PC-9 (cell line): Measurements from ENCODE around the gene STK32B. TPM values are rescaled to one million over a fixed set of nuclear protein-coding genes. Genes with fewer than 3 reads are reported as not detected.

Experiments used
- BruUV-seq: library from RNA; stranded (reverse); fragments of 400-500 nt; replicated peaks from 2 replicates; lab custom pipeline; 2021; lab: Mats Ljungman, UMichigan
- CTCF ChIA-PET: fragments of 300-600 bp; sonication (Branson Sonifier 250); formaldehyde crosslinking; loops from one replicate; lab custom pipeline; 2022; ENCODE audit warnings: antibody characterized with exemption; lab: Charles Lee
- POLR2A ChIA-PET: fragments of 300-600 bp; sonication (Branson Sonifier 250); formaldehyde crosslinking; loops from one replicate; lab custom pipeline; 2022; ENCODE audit warnings: antibody characterized with exemption; ENCODE audit not compliant: unreplicated experiment; lab: Charles Lee
- DNase-seq, 2 experiments: peaks; one replicate each; pipeline versions ENCODE4 v3.0.0 to v3.0.0-alpha.2; 2015 to 2022; ENCODE audit warnings: mixed read lengths in 1 of 2
- H2AFZ ChIP-seq: fragments of 200-600 bp; sonication (generic); 2 replicates; pipeline ENCODE4 v1.8.1; 2017; ENCODE audit warnings: antibody characterized with exemption
- H3F3A ChIP-seq: fragments of 200-600 bp; sonication (generic); 2 replicates; pipeline ENCODE4 v1.8.1; 2017; ENCODE audit warnings: antibody characterized with exemption, mild to moderate bottlenecking, low read depth; ENCODE audit not compliant: insufficient read depth
- H3K27ac ChIP-seq: fragments of 200-600 bp; sonication (generic); 2 replicates; pipeline ENCODE4 v1.6.1; 2016; ENCODE audit warnings: mixed run types
- H3K27me3 ChIP-seq: fragments of 200-600 bp; sonication (generic); 2 replicates; pipeline ENCODE4 v1.6.1; 2016; ENCODE audit warnings: low read depth, mixed run types; ENCODE audit not compliant: insufficient read depth
- H3K36me3 ChIP-seq: fragments of 200-600 bp; sonication (generic); 2 replicates; pipeline ENCODE4 v1.6.1; 2016; ENCODE audit warnings: low read depth, mixed run types
- H3K4me1 ChIP-seq: fragments of 200-600 bp; sonication (generic); replicated peaks from 2 replicates; pipeline ENCODE4 v1.6.1; 2016; ENCODE audit warnings: mixed run types; ENCODE audit not compliant: insufficient read depth
- H3K4me2 ChIP-seq: fragments of 200-600 bp; sonication (generic); 2 replicates; pipeline ENCODE4 v1.6.1; 2017; ENCODE audit warnings: mixed run types
- H3K4me3 ChIP-seq: fragments of 200-600 bp; sonication (generic); 2 replicates; pipeline ENCODE4 v1.6.1; 2016; ENCODE audit warnings: mixed run types
- H3K79me2 ChIP-seq: fragments of 200-600 bp; sonication (generic); 2 replicates; pipeline ENCODE4 v1.6.1; 2017; ENCODE audit warnings: low read depth, mixed run types
- H3K9me2 ChIP-seq: fragments of 200-600 bp; sonication (generic); 2 replicates; pipeline ENCODE4 v1.8.1; 2017; ENCODE audit warnings: mild to moderate bottlenecking; ENCODE audit not compliant: insufficient read depth
- H3K9me3 ChIP-seq: fragments of 200-600 bp; sonication (generic); 2 replicates; pipeline ENCODE4 v1.8.1; 2016; ENCODE audit warnings: low read depth; ENCODE audit not compliant: insufficient read depth
- H4K20me1 ChIP-seq: fragments of 200-600 bp; sonication (generic); 2 replicates; pipeline ENCODE4 v1.8.1; 2017; ENCODE audit not compliant: insufficient read depth
- EZH2 ChIP-seq: fragments of 200-600 bp; sonication (generic); IDR thresholded peaks from 2 replicates; pipeline ENCODE4 v1.8.0; 2017; ENCODE audit warnings: antibody characterized with exemption, low read depth
- intact Hi-C: fragments of 100-400 bp; cut with micrococcal nuclease; formaldehyde crosslinking; loops from one replicate; pipeline ENCODE4 v1.10.0; 2022; ENCODE audit not compliant: unreplicated experiment
- total RNA-seq: library from RNA; stranded (reverse); gene quantifications from 2 replicates; pipeline ENCODE4 v1.2.3, GENCODE V29; 2021
- TF ChIP-seq, protein P1 (sequence below): fragments of 200-600 bp; sonication (generic); conservative IDR thresholded peaks from 2 replicates; pipeline ENCODE4 v1.6.1; 2017; ENCODE audit warnings: mixed run types, antibody characterized with exemption, mild to moderate bottlenecking, moderate library complexity

STK32B gene
- total RNA-seq, 1 experiment from 2014 or later: not detected

DNA sequence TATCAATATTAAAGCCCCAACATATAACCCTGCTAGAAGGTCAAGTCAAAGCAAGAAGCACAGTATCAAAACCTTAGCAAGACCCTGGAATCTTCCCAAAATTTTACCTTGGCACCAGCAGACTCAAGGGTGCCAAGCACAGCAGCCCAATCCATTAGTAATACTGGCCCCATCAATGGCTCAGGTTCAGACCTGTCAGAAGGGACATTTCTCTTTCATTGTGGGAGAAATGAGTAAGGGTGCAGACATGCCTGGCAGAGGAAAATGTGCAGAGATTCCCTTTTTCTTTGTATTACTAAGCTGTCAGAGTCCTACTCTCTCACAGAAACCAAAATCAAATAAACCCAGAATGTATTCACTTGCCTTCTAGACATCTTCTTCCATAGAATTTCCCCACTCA, 453.2 kb downstream of the STK32B start:
- H3K4me3 ChIP-seq: no peak overlapping the region
- H3K36me3 ChIP-seq: no peaks in the 10 kb centered on the region
- H4K20me1 ChIP-seq: no peaks in the 10 kb centered on the region
- DNase-seq: no peak
- no peaks in the 10 kb centered on the region for H3F3A ChIP-seq
- no TSS peak for BruUV-seq
- peaks cover 3% of the 10 kb centered on the region; the same call in 1 of the 2 replicates for H3K27me3 ChIP-seq
- H3K79me2 ChIP-seq: no peaks in the 10 kb centered on the region
- ChIA-PET POLR2A (no interaction called here), CTCF (no interaction called here)
- H3K9me2 ChIP-seq: no peaks in the 10 kb centered on the region
- TF ChIP-seq, protein P1, sequence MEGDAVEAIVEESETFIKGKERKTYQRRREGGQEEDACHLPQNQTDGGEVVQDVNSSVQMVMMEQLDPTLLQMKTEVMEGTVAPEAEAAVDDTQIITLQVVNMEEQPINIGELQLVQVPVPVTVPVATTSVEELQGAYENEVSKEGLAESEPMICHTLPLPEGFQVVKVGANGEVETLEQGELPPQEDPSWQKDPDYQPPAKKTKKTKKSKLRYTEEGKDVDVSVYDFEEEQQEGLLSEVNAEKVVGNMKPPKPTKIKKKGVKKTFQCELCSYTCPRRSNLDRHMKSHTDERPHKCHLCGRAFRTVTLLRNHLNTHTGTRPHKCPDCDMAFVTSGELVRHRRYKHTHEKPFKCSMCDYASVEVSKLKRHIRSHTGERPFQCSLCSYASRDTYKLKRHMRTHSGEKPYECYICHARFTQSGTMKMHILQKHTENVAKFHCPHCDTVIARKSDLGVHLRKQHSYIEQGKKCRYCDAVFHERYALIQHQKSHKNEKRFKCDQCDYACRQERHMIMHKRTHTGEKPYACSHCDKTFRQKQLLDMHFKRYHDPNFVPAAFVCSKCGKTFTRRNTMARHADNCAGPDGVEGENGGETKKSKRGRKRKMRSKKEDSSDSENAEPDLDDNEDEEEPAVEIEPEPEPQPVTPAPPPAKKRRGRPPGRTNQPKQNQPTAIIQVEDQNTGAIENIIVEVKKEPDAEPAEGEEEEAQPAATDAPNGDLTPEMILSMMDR: no peak
- no peak for TF ChIP-seq EZH2
- H2AFZ ChIP-seq: no peak overlapping the region
- H3K4me2 ChIP-seq: no peak overlapping the region
- no peaks in the 10 kb centered on the region for H3K9me3 ChIP-seq
- H3K27ac ChIP-seq: no peak overlapping the region
- H3K4me1 ChIP-seq: 0 out of 2 replicates have a peak, but pooled peaks cover 11% of the 10 kb centered on the region
- intact Hi-C loops: no loop called here

- no peaks in the 10 kb centered on the region for H3F3A ChIP-seq
- H4K20me1 ChIP-seq: no peaks in the 10 kb centered on the region
- TF ChIP-seq, protein P1: no peak
- TF ChIP-seq EZH2: no peak
- no peaks in the 10 kb centered on the region for H3K9me3 ChIP-seq
- no peaks in the 10 kb centered on the region for H3K36me3 ChIP-seq
- DNase-seq: no peak
- no peak overlapping the region for H2AFZ ChIP-seq
- BruUV-seq: no TSS peak
- H3K9me2 ChIP-seq: no peaks in the 10 kb centered on the region
- no peak overlapping the region for H3K4me3 ChIP-seq
- intact Hi-C loops: no loop called here
- no peaks in the 10 kb centered on the region for H3K4me1 ChIP-seq
- CTCF ChIA-PET: no interaction called here
- H3K27me3 ChIP-seq: no peaks in the 10 kb centered on the region
- H3K4me2 ChIP-seq: no peak overlapping the region
- H3K27ac ChIP-seq: no peak overlapping the region
- POLR2A ChIA-PET: no interaction called here
- H3K79me2 ChIP-seq: no peaks in the 10 kb centered on the region
Observed at GRCh38 chr4:5510504-5510903, 459.2 kb downstream of the STK32B start.

GRCh38 chr4:5511791-5512190, 460.5 kb downstream of the STK32B start:
- no peaks in the 10 kb centered on the region for H3K4me1 ChIP-seq
- H4K20me1 ChIP-seq: no peaks in the 10 kb centered on the region
- H3K4me3 ChIP-seq: no peak overlapping the region
- H3K79me2 ChIP-seq: no peaks in the 10 kb centered on the region
- CTCF ChIA-PET: no interaction called here
- no peaks in the 10 kb centered on the region for H3K9me2 ChIP-seq
- intact Hi-C loops: no loop called here
- H2AFZ ChIP-seq: no peak overlapping the region
- H3K9me3 ChIP-seq: no peaks in the 10 kb centered on the region
- no peaks in the 10 kb centered on the region for H3K36me3 ChIP-seq
- BruUV-seq: no TSS peak
- H3K4me2 ChIP-seq: no peak overlapping the region
- no peaks in the 10 kb centered on the region for H3K27me3 ChIP-seq
- no peak overlapping the region for H3K27ac ChIP-seq
- no peak for DNase-seq
- POLR2A ChIA-PET: no interaction called here
- H3F3A ChIP-seq: no peaks in the 10 kb centered on the region
- TF ChIP-seq, protein P1: no peak
- no peak for TF ChIP-seq EZH2
